Activated T-cell treated with anti-CD3 and anti-CD28 coated beads for 24 hours (primary cell): Measurements from ENCODE around the gene CHRM5.

Experiments used
- DNase-seq: peaks from one replicate; pipeline ENCODE4 v3.0.0-alpha.2; 2020; ENCODE audit warnings: low read depth

CHRM5 gene

GRCh38 chr15:33968224-33968623 is at the start of gene CHRM5:
TSS of gene CHRM5 (plus strand) at chr15:33968497. CDS start at chr15:34062718, 94,221 bp downstream.
- DNase-seq: no peak

GRCh38 chr15:33923446-33923845 is 44.9 kb upstream of the CHRM5 start:
- DNase-seq: no peak

- DNase-seq: no peak
These were observed 42.0 kb upstream of the CHRM5 start for GRCh38 chr15:33926260-33926659.

GRCh38 chr15:33932734-33933133 is 35.6 kb upstream of the CHRM5 start:
- no peak for DNase-seq

GRCh38 chr15:33934396-33934795 is 33.9 kb upstream of the CHRM5 start:
- DNase-seq: no peak

- DNase-seq: no peak
These were observed 33.4 kb upstream of the CHRM5 start for GRCh38 chr15:33934921-33935320.

GRCh38 chr15:33941279-33942063 is 26.8 kb upstream of the CHRM5 start:
- no peak for DNase-seq

- DNase-seq: no peak
These were observed 22.1 kb upstream of the CHRM5 start for GRCh38 chr15:33946152-33946551.

- DNase-seq: no peak
These were observed 12.4 kb upstream of the CHRM5 start for GRCh38 chr15:33955945-33956344.

- no peak for DNase-seq
These were observed 11.9 kb upstream of the CHRM5 start for GRCh38 chr15:33956397-33956796.

GRCh38 chr15:33959844-33960548 is 8.3 kb upstream of the CHRM5 start:
- DNase-seq: no peak

- DNase-seq: no peak
These were observed 7.8 kb upstream of the CHRM5 start for GRCh38 chr15:33960549-33960935.

GRCh38 chr15:33963831-33964664 is 4.2 kb upstream of the CHRM5 start:
- DNase-seq: no peak

GRCh38 chr15:33964665-33965040 is 3.6 kb upstream of the CHRM5 start:
- no peak for DNase-seq

GRCh38 chr15:33968821-33969220 is 524 bp downstream of the CHRM5 start:
- no peak for DNase-seq

GRCh38 chr15:33971811-33972210 is 3.5 kb downstream of the CHRM5 start:
- no peak for DNase-seq

GRCh38 chr15:33975022-33975565 is 6.8 kb downstream of the CHRM5 start:
- no peak for DNase-seq

- DNase-seq: no peak
These were observed 11.9 kb downstream of the CHRM5 start for GRCh38 chr15:33980159-33980558.

- no peak for DNase-seq
These were observed 14.2 kb downstream of the CHRM5 start for GRCh38 chr15:33982516-33982915.

GRCh38 chr15:33985287-33985686 is 17.0 kb downstream of the CHRM5 start:
- no peak for DNase-seq

GRCh38 chr15:33985751-33986150 is 17.5 kb downstream of the CHRM5 start:
- DNase-seq: no peak

- no peak for DNase-seq
These were observed 19.1 kb downstream of the CHRM5 start for GRCh38 chr15:33987444-33987843.
